ENCODE results near the gene MAN1B1.

Gene MAN1B1

DNA sequence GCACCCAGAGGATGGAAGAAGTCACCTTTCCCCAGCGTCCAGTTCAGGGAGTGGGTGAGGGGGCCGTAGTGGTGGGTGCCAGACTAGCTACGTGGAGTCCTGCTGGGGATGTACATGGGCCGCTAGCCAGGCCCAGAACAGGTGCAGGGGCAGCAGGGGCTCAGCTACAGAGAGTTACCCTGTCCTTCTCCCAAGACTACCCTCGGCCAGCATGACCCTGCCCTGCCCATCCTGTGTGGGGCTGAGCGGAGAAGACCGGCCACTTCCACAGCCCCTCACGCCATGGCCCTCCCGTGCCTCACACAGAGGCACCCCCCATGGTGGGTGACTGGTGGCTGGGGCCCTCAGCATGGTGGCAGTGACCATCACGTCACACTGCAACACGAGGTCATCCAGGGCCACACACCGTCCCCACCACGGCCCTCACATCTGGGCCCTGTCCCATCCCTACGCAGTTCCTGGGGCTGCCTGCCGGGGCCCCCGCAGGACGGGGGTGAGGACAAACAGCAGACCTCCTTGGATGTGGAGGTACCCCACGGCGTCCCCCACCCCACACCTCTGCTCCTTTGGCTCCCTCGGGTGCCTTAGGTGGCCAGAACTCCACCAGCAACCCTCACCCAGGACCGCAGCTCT, 28.7 kb downstream of the MAN1B1 start:
- TF ChIP-seq, protein P1, sequence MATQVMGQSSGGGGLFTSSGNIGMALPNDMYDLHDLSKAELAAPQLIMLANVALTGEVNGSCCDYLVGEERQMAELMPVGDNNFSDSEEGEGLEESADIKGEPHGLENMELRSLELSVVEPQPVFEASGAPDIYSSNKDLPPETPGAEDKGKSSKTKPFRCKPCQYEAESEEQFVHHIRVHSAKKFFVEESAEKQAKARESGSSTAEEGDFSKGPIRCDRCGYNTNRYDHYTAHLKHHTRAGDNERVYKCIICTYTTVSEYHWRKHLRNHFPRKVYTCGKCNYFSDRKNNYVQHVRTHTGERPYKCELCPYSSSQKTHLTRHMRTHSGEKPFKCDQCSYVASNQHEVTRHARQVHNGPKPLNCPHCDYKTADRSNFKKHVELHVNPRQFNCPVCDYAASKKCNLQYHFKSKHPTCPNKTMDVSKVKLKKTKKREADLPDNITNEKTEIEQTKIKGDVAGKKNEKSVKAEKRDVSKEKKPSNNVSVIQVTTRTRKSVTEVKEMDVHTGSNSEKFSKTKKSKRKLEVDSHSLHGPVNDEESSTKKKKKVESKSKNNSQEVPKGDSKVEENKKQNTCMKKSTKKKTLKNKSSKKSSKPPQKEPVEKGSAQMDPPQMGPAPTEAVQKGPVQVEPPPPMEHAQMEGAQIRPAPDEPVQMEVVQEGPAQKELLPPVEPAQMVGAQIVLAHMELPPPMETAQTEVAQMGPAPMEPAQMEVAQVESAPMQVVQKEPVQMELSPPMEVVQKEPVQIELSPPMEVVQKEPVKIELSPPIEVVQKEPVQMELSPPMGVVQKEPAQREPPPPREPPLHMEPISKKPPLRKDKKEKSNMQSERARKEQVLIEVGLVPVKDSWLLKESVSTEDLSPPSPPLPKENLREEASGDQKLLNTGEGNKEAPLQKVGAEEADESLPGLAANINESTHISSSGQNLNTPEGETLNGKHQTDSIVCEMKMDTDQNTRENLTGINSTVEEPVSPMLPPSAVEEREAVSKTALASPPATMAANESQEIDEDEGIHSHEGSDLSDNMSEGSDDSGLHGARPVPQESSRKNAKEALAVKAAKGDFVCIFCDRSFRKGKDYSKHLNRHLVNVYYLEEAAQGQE (IDR thresholded peaks at IDR 0.05; ENCODE audit: insufficient read depth in 1 of 2, low read depth in 2 of 2, low read length in 2 of 2), result no peak
- TF ChIP-seq SIN3A (IDR thresholded peaks at IDR 0.05; ENCODE audit: borderline replicate concordance, insufficient read depth, low read length) (no peak), TAF1 (IDR thresholded peaks at IDR 0.05; ENCODE audit: borderline replicate concordance, insufficient read depth, low read length) (no peak), FOXP2 (optimal IDR thresholded peaks at IDR 0.05; ENCODE audit: borderline replicate concordance, extremely low read depth, extremely low read length, insufficient read depth) (no peak), POLR2AphosphoS5 (IDR thresholded peaks at IDR 0.05; ENCODE audit: low read depth, low read length) (no peak)

DNA sequence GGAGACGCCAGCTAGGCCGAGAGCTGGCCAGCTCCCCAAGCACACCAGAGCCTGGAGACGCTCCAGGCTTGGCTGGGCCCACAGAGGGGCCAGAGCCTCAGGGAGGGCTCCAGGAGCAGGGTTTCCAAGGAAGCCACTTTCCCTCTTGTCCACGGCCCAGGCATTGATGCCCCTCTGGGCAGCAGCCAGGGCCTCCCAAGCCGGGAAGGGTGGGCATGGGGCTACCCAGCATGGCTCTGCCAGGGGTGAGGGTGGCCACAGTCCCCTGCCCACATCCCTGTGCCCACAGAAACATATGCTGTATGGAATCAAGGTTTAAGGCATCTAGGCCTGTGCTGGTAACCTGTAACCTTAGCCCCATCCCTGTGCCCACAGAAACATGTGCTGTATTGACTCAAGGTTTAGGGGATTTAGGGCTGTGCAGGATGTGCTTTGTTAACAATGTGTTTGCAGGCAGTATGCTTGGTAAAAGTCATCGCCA, 29.3 kb downstream of the MAN1B1 start:
- TF ChIP-seq SIN3A (IDR thresholded peaks at IDR 0.05; ENCODE audit: borderline replicate concordance, insufficient read depth, low read length) (no peak), POLR2AphosphoS5 (IDR thresholded peaks at IDR 0.05; ENCODE audit: low read depth, low read length) (no peak), FOXP2 (optimal IDR thresholded peaks at IDR 0.05; ENCODE audit: borderline replicate concordance, extremely low read depth, extremely low read length, insufficient read depth) (no peak), TAF1 (IDR thresholded peaks at IDR 0.05; ENCODE audit: borderline replicate concordance, insufficient read depth, low read length) (no peak)
- TF ChIP-seq, protein P1 (IDR thresholded peaks at IDR 0.05; ENCODE audit: insufficient read depth in 1 of 2, low read depth in 2 of 2, low read length in 2 of 2), result no peak

DNA sequence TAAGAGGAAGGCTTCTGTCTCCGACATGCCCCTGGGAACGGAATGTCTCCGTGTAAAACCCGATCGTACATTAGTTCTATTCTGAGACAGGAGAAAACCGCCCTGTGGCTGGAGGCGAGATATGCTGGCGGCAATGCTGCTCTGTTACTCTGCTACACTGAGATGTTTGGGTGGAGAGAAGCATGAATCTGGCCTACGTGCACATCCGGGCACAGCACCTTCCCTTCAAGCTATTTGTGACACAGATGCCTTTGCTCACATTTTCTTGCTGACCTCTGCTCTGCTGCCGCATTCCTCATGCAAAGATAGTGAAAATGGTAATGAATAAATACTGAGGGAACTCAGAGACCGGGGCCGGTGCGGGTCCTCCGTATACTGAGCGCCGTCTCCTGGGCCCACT, 29.9 kb downstream of the MAN1B1 start:
- TF ChIP-seq TAF1 (IDR thresholded peaks at IDR 0.05; ENCODE audit: borderline replicate concordance, insufficient read depth, low read length) (no peak), FOXP2 (optimal IDR thresholded peaks at IDR 0.05; ENCODE audit: borderline replicate concordance, extremely low read depth, extremely low read length, insufficient read depth) (no peak), SIN3A (IDR thresholded peaks at IDR 0.05; ENCODE audit: borderline replicate concordance, insufficient read depth, low read length) (no peak), POLR2AphosphoS5 (IDR thresholded peaks at IDR 0.05; ENCODE audit: low read depth, low read length) (no peak)
- TF ChIP-seq, protein P1 (IDR thresholded peaks at IDR 0.05; ENCODE audit: insufficient read depth in 1 of 2, low read depth in 2 of 2, low read length in 2 of 2), result no peak

DNA sequence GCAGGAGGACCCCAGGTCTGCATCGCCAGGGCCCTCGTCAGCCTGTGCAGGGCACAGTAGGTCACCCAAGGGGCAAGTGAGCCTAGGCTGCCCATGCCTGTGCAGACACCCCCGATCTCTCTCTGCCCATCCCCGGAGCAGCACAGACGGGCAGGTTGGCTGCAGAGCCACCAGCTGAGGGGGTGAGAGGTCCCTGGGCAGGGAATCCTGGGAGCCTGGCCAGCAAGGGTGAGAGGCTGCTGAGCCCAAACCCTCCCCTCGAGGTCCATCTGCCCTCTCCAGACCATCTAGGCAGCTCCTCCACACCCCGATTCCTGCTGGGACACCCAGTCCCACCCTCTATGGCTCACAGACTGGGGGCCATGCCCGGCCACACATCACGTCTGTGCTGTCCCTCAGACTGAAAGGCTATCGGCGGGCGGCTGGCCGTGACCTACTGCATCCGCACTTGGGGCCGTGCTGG, 30.5 kb downstream of the MAN1B1 start:
- TF ChIP-seq FOXP2 (optimal IDR thresholded peaks at IDR 0.05; ENCODE audit: borderline replicate concordance, extremely low read depth, extremely low read length, insufficient read depth) (no peak), POLR2AphosphoS5 (IDR thresholded peaks at IDR 0.05; ENCODE audit: low read depth, low read length) (no peak), TAF1 (IDR thresholded peaks at IDR 0.05; ENCODE audit: borderline replicate concordance, insufficient read depth, low read length) (no peak), SIN3A (IDR thresholded peaks at IDR 0.05; ENCODE audit: borderline replicate concordance, insufficient read depth, low read length) (no peak)
- TF ChIP-seq, protein P1 (IDR thresholded peaks at IDR 0.05; ENCODE audit: insufficient read depth in 1 of 2, low read depth in 2 of 2, low read length in 2 of 2), result no peak
